Measurements from ENCODE around the gene MACROD1.

DNA sequence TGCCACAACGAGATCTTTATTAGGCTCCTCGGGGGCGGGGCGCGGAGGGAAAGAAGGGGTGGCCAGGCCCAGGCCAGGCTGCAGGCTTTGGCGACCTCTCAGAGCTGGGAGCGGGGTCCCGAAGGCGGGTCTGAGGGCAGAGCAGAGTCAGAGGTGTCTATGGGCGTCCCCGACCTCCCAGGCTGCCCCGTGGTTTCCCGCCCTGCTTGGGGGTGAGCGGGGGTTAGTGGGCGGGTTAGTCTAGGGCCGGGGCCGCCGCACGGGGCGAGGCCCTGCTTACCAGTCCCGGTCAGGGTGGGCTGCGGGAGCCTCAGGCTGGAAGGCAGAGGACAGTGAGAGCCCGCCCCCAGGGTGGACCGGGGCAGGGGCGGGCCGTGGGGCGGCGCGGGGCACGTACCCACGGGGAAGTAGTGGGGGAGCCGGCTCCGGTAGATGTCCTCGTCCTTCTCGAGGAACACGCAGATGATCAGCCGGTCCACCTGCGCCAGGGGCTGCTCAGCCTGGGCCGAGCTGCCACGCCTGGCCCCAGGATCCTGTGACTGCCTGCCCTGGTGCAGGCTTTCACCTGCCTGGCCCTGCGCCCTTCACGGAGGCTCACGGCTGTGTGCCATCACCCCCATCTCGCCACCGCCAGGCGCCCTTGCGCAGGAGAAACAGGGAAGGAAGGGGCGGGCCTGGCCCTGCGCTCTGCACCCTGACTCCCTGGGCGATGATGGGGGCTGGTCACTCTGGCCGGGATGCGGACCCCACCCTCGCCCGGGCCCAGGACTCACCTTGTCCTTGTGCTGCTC, 167.2 kb downstream of the MACROD1 start:
- TF ChIP-seq EP300 (IDR thresholded peaks at IDR 0.05; ENCODE audit: borderline replicate concordance), result no peak
- TF ChIP-seq, protein P1, sequence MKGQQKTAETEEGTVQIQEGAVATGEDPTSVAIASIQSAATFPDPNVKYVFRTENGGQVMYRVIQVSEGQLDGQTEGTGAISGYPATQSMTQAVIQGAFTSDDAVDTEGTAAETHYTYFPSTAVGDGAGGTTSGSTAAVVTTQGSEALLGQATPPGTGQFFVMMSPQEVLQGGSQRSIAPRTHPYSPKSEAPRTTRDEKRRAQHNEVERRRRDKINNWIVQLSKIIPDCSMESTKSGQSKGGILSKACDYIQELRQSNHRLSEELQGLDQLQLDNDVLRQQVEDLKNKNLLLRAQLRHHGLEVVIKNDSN (IDR thresholded peaks at IDR 0.05), result no peak
- TF ChIP-seq TAF1 (IDR thresholded peaks at IDR 0.05; ENCODE audit: low read depth), result no peak
- no peak for TF ChIP-seq TEAD4 (IDR thresholded peaks at IDR 0.05)
- no peak for TF ChIP-seq RAD21 (IDR thresholded peaks at IDR 0.05; ENCODE audit: low read depth)
- no peak for TF ChIP-seq CEBPB (IDR thresholded peaks at IDR 0.05)
- TF ChIP-seq, protein P2, sequence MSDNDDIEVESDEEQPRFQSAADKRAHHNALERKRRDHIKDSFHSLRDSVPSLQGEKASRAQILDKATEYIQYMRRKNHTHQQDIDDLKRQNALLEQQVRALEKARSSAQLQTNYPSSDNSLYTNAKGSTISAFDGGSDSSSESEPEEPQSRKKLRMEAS (IDR thresholded peaks at IDR 0.05), result no peak

Measured in Ishikawa (cell line).